HG03039 (cell line): Measurements from ENCODE around the gene CTSG.
"Not testable (repeated sequence)": the region's sequence is repeated elsewhere in the genome, so short reads cannot be mapped to it uniquely, and the experiment has no call there.

Source experiments
- ATAC-seq: cut with Tn5 transposase; IDR thresholded peaks from one replicate; pipeline ENCODE4 v1.9.1; 2021; ENCODE audit warnings: mild to moderate bottlenecking, moderate library complexity; ENCODE audit not compliant: unreplicated experiment

The CTSG gene, protein sequence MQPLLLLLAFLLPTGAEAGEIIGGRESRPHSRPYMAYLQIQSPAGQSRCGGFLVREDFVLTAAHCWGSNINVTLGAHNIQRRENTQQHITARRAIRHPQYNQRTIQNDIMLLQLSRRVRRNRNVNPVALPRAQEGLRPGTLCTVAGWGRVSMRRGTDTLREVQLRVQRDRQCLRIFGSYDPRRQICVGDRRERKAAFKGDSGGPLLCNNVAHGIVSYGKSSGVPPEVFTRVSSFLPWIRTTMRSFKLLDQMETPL

DNA sequence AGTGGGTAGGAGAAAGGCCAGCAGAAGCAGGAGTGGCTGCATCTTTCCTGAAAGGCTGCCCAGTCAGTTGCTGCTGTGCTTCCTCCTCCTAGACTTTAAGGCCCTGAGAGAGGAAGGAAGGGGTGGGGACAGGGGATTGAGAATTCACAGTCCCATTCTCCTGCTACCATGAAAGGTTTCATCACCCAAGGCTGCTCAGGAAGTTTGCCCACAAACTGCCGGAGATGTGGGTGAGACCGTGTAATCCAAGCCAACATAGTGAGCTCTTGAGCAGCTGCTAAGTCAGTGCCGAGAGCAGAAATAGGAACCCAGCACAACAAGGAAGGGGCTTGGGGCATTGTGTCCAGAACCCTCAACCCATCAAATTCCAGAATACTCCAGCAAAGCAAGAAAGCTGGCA is at the start of gene CTSG:
TSS of gene CTSG (minus strand) at position 69 of the 400 bp plus-strand sequence. CDS start at position 42, 27 bp downstream.
- ATAC-seq, result no peak

DNA sequence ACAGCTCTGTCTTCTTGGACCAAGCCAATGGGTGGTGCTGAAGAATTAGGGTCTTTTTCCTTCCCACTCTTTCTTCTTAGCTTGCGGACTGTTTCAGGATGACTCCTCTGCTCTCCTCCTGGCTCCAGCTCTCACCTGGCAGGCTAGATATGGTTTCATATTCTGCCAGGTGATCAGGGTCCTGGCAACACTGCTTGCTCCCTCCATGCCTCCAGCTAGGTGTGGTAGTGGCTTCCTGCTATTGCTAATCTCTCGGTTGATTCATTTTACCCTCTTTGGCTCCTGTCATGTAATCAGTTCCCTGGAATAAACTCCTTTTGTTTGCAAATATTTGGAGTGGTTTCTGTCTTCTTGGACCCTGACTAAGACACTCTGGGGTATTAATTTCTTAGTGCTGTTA is 37.7 kb upstream of the CTSG start:
- ATAC-seq, result no peak

DNA sequence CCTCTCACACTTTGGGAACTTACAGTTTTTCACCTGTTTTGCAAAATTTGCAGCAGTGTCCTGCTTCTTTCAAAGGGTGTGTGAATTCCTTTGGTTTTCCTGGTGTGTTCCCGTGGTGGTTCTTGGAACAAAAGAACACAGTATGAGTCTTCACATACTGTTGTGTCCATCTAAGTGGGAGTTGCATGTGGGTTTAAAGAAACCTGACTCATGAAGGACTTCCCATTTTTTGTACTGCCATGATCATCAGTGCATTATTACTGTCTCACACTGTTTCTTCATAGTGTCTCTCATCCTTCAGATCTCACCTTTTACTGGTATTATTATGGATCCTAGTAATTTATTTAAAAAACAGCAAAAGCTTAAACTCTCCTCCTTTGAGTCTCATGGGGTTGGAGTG is 37.2 kb upstream of the CTSG start:
- ATAC-seq, result no peak

DNA sequence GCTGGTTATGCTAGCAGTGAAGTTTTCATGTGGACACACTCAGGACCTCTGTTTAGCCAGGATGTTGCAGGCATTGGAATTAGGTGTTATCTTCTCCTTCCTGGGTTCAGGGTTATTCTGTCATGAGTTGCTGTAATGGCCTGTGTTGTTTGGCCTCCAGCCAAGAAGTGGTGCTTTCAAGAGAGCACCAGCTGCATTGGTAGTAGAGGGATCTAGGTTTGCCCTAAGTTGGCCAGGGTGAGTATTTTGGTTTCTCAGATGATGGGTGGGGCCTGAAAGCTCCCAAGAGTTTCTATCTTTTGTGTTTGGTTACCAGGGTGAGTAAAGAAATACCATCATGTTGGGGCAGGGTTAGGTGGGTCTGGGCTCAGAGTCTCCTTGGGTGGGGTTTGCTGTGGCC is 36.1 kb upstream of the CTSG start:
- no peak for ATAC-seq

- no peak for ATAC-seq
Measured at GRCh38 chr14:24609655-24610344, 33.8 kb upstream of the CTSG start, which contains the start of gene GZMH. GZMH (minus strand) TSS chr14:24609685; CDS start chr14:24609613, 72 bp downstream.

- ATAC-seq, result no peak
Measured at GRCh38 chr14:24607635-24608514, 31.8 kb upstream of the CTSG start.

- no peak for ATAC-seq
Measured at GRCh38 chr14:24607081-24607480, 31.0 kb upstream of the CTSG start.

DNA sequence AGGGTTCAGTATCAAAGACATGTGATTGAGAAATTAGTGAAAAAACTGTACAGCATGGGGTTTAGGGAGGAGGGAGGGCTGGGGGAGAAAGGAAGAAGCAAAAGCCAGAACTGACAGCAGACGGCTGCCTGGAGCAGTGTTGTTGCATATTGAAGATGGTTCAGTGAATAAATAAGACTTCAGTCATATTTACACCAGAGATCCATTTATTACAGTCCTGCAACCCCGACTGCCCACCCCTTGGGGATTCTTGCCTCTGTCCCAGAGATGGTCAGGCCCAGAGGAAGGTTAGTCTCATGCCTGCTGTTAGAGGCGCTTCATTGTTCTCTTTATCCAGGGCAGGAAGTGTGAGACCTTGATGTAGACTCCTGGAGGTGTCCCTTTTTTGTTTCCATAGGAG is 30.2 kb upstream of the CTSG start:
- ATAC-seq, result no peak

DNA sequence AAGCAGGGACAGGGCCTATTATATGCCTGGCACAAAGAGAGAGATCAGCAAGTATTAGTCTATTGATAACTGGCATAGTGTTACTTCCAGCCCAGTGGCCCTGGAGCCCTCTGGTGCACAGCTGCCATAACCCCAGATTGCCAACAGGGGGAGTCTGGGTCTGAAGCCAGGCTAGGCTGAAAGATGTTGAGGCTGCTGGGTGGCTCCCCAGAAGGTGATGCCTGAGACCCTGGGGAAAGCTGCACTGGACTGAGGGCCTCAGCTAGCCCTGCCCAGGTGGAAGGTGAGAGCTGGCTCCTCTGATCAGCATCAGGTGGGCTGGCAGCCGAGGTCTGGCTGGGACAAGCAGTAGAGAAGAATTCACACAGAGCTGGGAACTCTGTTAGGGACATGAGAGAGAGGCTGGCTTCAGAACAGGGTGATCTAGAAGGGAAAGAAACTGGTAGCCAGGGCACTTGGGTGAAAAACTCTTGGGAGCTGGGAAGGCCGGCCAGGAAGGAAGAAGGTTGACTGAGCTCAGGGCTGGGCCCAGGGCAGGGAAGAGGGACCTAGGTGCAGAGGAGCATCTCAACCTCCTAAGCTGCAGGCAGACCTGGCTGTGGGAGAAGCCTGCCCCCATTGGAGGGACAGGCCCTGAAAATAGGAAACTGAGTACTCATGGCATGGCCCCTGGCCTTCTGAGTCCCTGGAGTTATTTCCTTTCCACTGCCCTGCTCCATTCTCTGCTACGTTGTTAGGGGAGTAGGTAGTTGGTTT is 29.6 kb upstream of the CTSG start:
- peak; percentile 54 for ATAC-seq

DNA sequence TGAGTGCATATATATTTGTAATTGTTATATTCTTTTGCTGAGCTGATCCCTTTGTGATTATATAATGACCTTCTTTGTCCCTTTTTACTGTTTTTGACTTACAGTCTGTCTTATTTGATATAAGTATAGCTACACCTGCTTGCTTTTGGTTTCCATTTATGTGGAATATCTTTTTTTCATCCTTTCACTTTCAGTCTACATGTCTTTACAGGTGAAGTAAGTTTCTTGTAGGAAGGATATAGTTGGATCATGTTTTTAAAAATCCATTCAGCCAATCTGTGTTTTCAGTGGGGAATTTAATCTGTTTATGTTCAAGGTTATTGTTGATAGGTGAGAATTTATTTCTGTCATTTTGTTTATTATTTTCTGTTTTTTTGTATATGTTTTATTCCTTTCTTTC is 21.4 kb upstream of the CTSG start:
- no peak for ATAC-seq

DNA sequence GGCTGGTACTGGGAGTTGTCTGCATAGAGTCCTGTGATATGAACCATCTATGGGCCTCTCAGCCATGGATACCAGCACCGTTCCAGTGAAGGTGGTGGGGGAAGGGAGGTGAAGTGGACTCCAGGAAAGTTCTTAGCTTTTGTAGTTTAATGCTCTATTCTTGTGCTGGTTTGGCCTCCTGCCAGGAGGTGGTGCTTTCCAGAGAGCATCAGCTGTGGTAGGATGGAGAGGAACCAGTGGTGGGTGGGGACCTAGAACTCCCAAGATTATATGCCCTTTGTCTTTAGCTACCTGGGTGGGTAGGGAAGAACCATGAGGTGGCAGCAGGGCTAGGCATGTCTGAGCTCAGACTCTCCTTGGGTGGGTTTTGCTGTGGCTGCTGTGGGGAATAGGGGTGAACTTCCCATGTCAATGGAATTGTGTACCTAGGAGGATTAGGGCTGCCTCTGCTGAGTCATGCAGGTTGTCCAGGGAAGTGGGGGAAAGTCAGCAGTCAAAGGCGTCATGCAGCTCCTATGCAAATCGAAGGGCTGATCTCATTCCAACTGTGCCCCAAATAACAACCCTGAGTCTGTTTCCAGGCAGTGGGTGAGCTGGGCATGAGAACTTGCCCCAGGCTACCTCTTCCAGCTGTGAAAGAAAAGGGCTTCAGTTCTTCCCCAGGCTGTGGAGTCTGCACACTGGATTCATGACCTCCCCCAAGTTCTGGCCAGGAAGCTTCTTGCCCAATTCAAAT is 19.2 kb upstream of the CTSG start:
- ATAC-seq, result no peak

- ATAC-seq, result not testable (repeated sequence)
Measured at GRCh38 chr14:24591004-24591403, 15.0 kb upstream of the CTSG start.

DNA sequence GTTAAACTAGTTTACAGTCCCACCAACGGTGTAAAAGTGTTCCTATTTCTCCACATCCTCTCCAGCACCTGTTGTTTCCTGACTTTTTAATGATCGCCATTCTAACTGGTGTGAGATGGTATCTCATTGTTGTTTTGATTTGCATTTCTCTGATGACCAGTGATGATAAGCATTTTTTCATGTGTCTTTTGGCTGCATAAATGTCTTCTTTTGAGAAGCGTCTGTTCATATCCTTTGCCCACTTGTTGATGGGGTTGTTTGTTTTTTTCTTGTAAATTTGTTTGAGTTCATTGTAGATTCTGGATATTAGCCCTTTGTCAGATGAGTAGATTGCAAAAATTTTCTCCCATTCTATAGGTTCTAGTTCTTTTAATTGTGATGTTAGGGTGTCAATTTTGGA is 8.4 kb upstream of the CTSG start:
- not testable (repeated sequence) for ATAC-seq

DNA sequence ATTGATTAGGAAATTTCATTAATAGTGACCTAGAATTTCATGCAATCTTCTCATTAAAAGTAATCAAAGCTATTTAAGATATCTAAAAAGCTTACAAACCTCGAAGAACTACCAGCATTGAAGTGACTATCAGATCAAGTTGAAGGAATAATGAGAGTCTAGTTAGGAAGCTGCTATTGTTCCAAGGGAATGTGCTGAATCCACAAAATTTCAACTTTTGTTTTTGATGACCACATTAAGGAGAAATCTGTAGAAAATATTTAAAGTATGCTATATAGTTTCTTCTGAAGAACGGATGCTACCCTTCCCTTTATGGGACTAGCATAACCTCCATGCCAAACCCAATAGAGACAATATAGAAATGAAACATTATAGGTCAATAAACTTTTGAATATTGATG is 2.5 kb upstream of the CTSG start:
- no peak for ATAC-seq

- ATAC-seq, result no peak
Measured at GRCh38 chr14:24576771-24577170, 721 bp upstream of the CTSG start.

GRCh38 chr14:24574206-24574774 is 1.8 kb downstream of the CTSG start:
- ATAC-seq, result no peak

DNA sequence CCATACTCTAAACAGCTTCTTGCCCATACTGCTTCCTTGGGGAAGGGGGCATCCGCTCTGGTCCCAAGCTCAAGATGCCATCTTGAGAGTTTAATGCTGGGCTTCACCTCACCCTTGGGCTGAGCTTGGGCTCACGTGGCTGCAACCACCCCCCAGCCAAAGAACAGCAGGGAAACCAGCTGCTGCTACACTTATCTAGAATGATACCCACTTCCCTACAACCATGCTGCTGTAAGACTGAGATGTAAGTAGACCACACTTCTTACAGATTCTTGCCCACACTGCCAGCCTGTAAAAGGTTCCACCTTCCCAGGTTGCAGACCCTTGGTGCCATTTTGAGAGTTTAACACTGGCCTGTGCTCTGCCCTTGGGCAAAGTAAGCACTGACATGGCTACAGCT is 9.7 kb downstream of the CTSG start:
- no peak for ATAC-seq

DNA sequence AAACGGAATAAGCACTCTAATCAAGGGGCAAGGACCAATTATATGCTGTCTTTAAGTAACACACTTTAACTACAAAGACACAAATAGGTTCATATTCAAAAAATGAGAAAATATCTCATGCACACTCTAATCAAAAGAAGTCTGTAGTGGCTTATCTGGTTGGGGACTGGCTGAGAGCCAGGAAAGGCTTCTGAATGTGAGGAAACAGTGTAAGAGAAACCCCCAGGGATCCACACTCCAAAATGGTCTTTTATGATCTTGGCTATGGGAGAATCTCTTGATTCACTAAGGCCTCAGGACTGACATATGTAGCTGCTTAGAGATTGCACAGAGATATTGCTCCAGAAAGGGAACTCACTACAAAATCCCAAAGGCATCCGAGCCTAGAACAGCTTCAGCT is 10.3 kb downstream of the CTSG start:
- no peak for ATAC-seq

GRCh38 chr14:24563505-24563904 is 12.5 kb downstream of the CTSG start:
- ATAC-seq, result no peak

GRCh38 chr14:24556756-24557155 is 19.3 kb downstream of the CTSG start:
- ATAC-seq, result no peak
